Measurements from ENCODE around the gene KANSL2.
"Not testable (repeated sequence)": the region's sequence is repeated elsewhere in the genome, so short reads cannot be mapped to it uniquely, and the experiment has no call there.

Gene KANSL2

GRCh38 chr12:48659863-48660262, 22.2 kb downstream of the KANSL2 start:
- Mint-ChIP-seq H3K27ac (no peak overlapping the region), H3K36me3 (peaks cover 100% of the 10 kb centered on the region), H3K4me3 (no peak overlapping the region), H3K4me1 (no peaks in the 10 kb centered on the region), H3K9me3 (no peaks in the 10 kb centered on the region)
- no peak for ATAC-seq
- no peak for DNase-seq (ENCODE audit: low spot score in 2 of 2)

- peak overlapping the region; percentile 74 for H3K27ac Mint-ChIP-seq
- H3K9me3 Mint-ChIP-seq: no peaks in the 10 kb centered on the region
- H3K4me3 Mint-ChIP-seq: no peak overlapping the region
- ATAC-seq (no peak), DNase-seq (ENCODE audit: low spot score in 2 of 2) (no peak)
- peaks cover 81% of the 10 kb centered on the region for H3K36me3 Mint-ChIP-seq
- no peaks in the 10 kb centered on the region for H3K4me1 Mint-ChIP-seq
Observed at GRCh38 chr12:48651681-48652080, 30.4 kb downstream of the KANSL2 start.

GRCh38 chr12:48645354-48645753, 36.7 kb downstream of the KANSL2 start:
- not testable (repeated sequence) for H3K4me3 Mint-ChIP-seq; H3K4me1 Mint-ChIP-seq; DNase-seq (ENCODE audit: low spot score in 2 of 2); H3K9me3 Mint-ChIP-seq; H3K27ac Mint-ChIP-seq; ATAC-seq
- peaks cover 35% of the 10 kb centered on the region for H3K36me3 Mint-ChIP-seq

GRCh38 chr12:48643011-48643410, 39.0 kb downstream of the KANSL2 start:
- DNase-seq (ENCODE audit: low spot score in 2 of 2) (no peak), ATAC-seq (no peak)
- Mint-ChIP-seq H3K36me3 (peaks cover 24% of the 10 kb centered on the region), H3K4me1 (no peaks in the 10 kb centered on the region), H3K4me3 (no peak overlapping the region), H3K27ac (no peak overlapping the region), H3K9me3 (peaks cover 3% of the 10 kb centered on the region)

GRCh38 chr12:48641752-48642555, 40.1 kb downstream of the KANSL2 start:
- H3K9me3 Mint-ChIP-seq; H3K27ac Mint-ChIP-seq; H3K4me3 Mint-ChIP-seq; DNase-seq (ENCODE audit: low spot score in 2 of 2); H3K4me1 Mint-ChIP-seq; ATAC-seq: not testable (repeated sequence)
- H3K36me3 Mint-ChIP-seq: peaks cover 14% of the 10 kb centered on the region

GRCh38 chr12:48640854-48641253, 41.2 kb downstream of the KANSL2 start:
- H3K36me3 Mint-ChIP-seq: peaks cover 6% of the 10 kb centered on the region
- H3K4me3 Mint-ChIP-seq: no peak overlapping the region
- ATAC-seq (no peak), DNase-seq (ENCODE audit: low spot score in 2 of 2) (no peak)
- peaks cover 3% of the 10 kb centered on the region for H3K9me3 Mint-ChIP-seq
- H3K4me1 Mint-ChIP-seq: no peaks in the 10 kb centered on the region
- H3K27ac Mint-ChIP-seq: no peak overlapping the region

GRCh38 chr12:48640428-48640827, 41.6 kb downstream of the KANSL2 start:
- ATAC-seq (no peak), DNase-seq (ENCODE audit: low spot score in 2 of 2) (no peak)
- Mint-ChIP-seq H3K36me3 (peaks cover 6% of the 10 kb centered on the region), H3K27ac (no peak overlapping the region), H3K4me1 (no peaks in the 10 kb centered on the region), H3K9me3 (peaks cover 3% of the 10 kb centered on the region), H3K4me3 (no peak overlapping the region)

GRCh38 chr12:48631071-48631470, 51.0 kb downstream of the KANSL2 start:
- Mint-ChIP-seq H3K9me3 (no peaks in the 10 kb centered on the region), H3K36me3 (no peaks in the 10 kb centered on the region), H3K27ac (no peak overlapping the region), H3K4me1 (no peaks in the 10 kb centered on the region), H3K4me3 (no peak overlapping the region)
- ATAC-seq (no peak), DNase-seq (ENCODE audit: low spot score in 2 of 2) (no peak)

GRCh38 chr12:48630346-48630745, 51.7 kb downstream of the KANSL2 start:
- H3K4me1 Mint-ChIP-seq: no peaks in the 10 kb centered on the region
- no peak overlapping the region for H3K27ac Mint-ChIP-seq
- no peaks in the 10 kb centered on the region for H3K36me3 Mint-ChIP-seq
- no peak for ATAC-seq
- no peaks in the 10 kb centered on the region for H3K9me3 Mint-ChIP-seq
- no peak overlapping the region for H3K4me3 Mint-ChIP-seq
- no peak for DNase-seq (ENCODE audit: low spot score in 2 of 2)

GRCh38 chr12:48629541-48629940, 52.5 kb downstream of the KANSL2 start:
- ATAC-seq (no peak), DNase-seq (ENCODE audit: low spot score in 2 of 2) (no peak)
- Mint-ChIP-seq H3K36me3 (no peaks in the 10 kb centered on the region), H3K4me3 (no peak overlapping the region), H3K27ac (no peak overlapping the region), H3K9me3 (no peaks in the 10 kb centered on the region), H3K4me1 (no peaks in the 10 kb centered on the region)

- ATAC-seq: no peak
- Mint-ChIP-seq H3K4me1 (no peaks in the 10 kb centered on the region), H3K9me3 (no peaks in the 10 kb centered on the region), H3K4me3 (no peak overlapping the region), H3K27ac (no peak overlapping the region), H3K36me3 (no peaks in the 10 kb centered on the region)
- DNase-seq (ENCODE audit: low spot score in 2 of 2): no peak
Observed at GRCh38 chr12:48627556-48627955, 54.5 kb downstream of the KANSL2 start.

GRCh38 chr12:48622997-48623396, 59.0 kb downstream of the KANSL2 start:
- DNase-seq (ENCODE audit: low spot score in 2 of 2); ATAC-seq; H3K27ac Mint-ChIP-seq; H3K4me1 Mint-ChIP-seq; H3K4me3 Mint-ChIP-seq; H3K9me3 Mint-ChIP-seq; H3K36me3 Mint-ChIP-seq: not testable (repeated sequence)

- H3K4me3 Mint-ChIP-seq: no peak overlapping the region
- ATAC-seq: peak; percentile 82
- H3K27ac Mint-ChIP-seq: no peak overlapping the region
- peaks cover 3% of the 10 kb centered on the region for H3K9me3 Mint-ChIP-seq
- H3K36me3 Mint-ChIP-seq: no peaks in the 10 kb centered on the region
- peak; percentile 69 to 85 for DNase-seq (ENCODE audit: low spot score in 2 of 2)
- H3K4me1 Mint-ChIP-seq: no peaks in the 10 kb centered on the region
Observed at GRCh38 chr12:48618541-48618940, 63.5 kb downstream of the KANSL2 start.

GRCh38 chr12:48615681-48616080, 66.4 kb downstream of the KANSL2 start:
- H3K9me3 Mint-ChIP-seq: peaks cover 6% of the 10 kb centered on the region
- no peaks in the 10 kb centered on the region for H3K4me1 Mint-ChIP-seq
- ATAC-seq (no peak), DNase-seq (ENCODE audit: low spot score in 2 of 2) (no peak)
- H3K27ac Mint-ChIP-seq: no peak overlapping the region
- no peak overlapping the region for H3K4me3 Mint-ChIP-seq
- no peaks in the 10 kb centered on the region for H3K36me3 Mint-ChIP-seq

- Mint-ChIP-seq H3K4me1 (no peaks in the 10 kb centered on the region), H3K27ac (no peak overlapping the region), H3K36me3 (no peaks in the 10 kb centered on the region), H3K9me3 (peaks cover 6% of the 10 kb centered on the region), H3K4me3 (no peak overlapping the region)
- DNase-seq (ENCODE audit: low spot score in 2 of 2) (no peak), ATAC-seq (no peak)
Observed at GRCh38 chr12:48613321-48613720, 68.7 kb downstream of the KANSL2 start.

Data from stimulated activated effector memory CD8-positive, alpha-beta T cell treated with anti-CD3 and anti-CD28 coated beads, Interleukin-12 subunit alpha, Interleukin-12 subunit beta, amount 100 ng/mL, for 72 hours (primary cell).